GM19463 (cell line): ENCODE data around the gene NEU3.
"Not testable (repeated sequence)": the region's sequence is repeated elsewhere in the genome, so short reads cannot be mapped to it uniquely, and the experiment has no call there.

Experiments
- ATAC-seq: cut with Tn5 transposase; IDR thresholded peaks from one replicate; pipeline ENCODE4 v1.9.1; 2021; ENCODE audit warnings: mild to moderate bottlenecking, moderate library complexity; ENCODE audit not compliant: unreplicated experiment

The NEU3 gene

GRCh38 chr11:74984070-74984469 lies 4.7 kb upstream of the NEU3 start:
- no peak for ATAC-seq

GRCh38 chr11:74984730-74985129 lies 4.0 kb upstream of the NEU3 start:
- no peak for ATAC-seq

GRCh38 chr11:74989260-74989638 lies 516 bp downstream of the NEU3 start:
- ATAC-seq: peak; percentile 5

GRCh38 chr11:74990150-74990549 lies 1.4 kb downstream of the NEU3 start:
- ATAC-seq: not testable (repeated sequence)

GRCh38 chr11:74990941-74991340 lies 2.2 kb downstream of the NEU3 start:
- ATAC-seq: no peak

- ATAC-seq: peak; percentile 36
Measured at GRCh38 chr11:74992852-74993251, 4.1 kb downstream of the NEU3 start.

GRCh38 chr11:75000975-75001354 lies 12.2 kb downstream of the NEU3 start:
- no peak for ATAC-seq

GRCh38 chr11:75001686-75002085 lies 13.0 kb downstream of the NEU3 start:
- no peak for ATAC-seq

- no peak for ATAC-seq
Measured at GRCh38 chr11:75002516-75002915, 13.8 kb downstream of the NEU3 start.

GRCh38 chr11:75004215-75004614 lies 15.5 kb downstream of the NEU3 start:
- ATAC-seq: no peak

- ATAC-seq: no peak
Measured at GRCh38 chr11:75011357-75011756, 22.6 kb downstream of the NEU3 start.

- ATAC-seq: no peak
Measured at GRCh38 chr11:75011872-75012271, 23.1 kb downstream of the NEU3 start.

- ATAC-seq: no peak
Measured at GRCh38 chr11:75013051-75013450, 24.3 kb downstream of the NEU3 start.

GRCh38 chr11:75014129-75014528 lies 25.4 kb downstream of the NEU3 start:
- no peak for ATAC-seq

GRCh38 chr11:75019200-75019599 lies 30.5 kb downstream of the NEU3 start:
- ATAC-seq: not testable (repeated sequence)

- not testable (repeated sequence) for ATAC-seq
Measured at GRCh38 chr11:75020328-75020727, 31.6 kb downstream of the NEU3 start.

GRCh38 chr11:75022296-75022695 lies 33.6 kb downstream of the NEU3 start:
- ATAC-seq: peak; percentile 67

- peak; percentile 85 for ATAC-seq
Measured at GRCh38 chr11:75022759-75023396, 34.1 kb downstream of the NEU3 start.

GRCh38 chr11:75023446-75024067 lies 34.8 kb downstream of the NEU3 start:
- ATAC-seq: no peak

GRCh38 chr11:75024068-75024449 lies 35.3 kb downstream of the NEU3 start:
- no peak for ATAC-seq

- ATAC-seq: no peak
Measured at GRCh38 chr11:75024764-75025211, 36.1 kb downstream of the NEU3 start.

- ATAC-seq: no peak
Measured at GRCh38 chr11:75025561-75025960, 36.8 kb downstream of the NEU3 start.

- ATAC-seq: no peak
Measured at GRCh38 chr11:75028321-75028720, 39.6 kb downstream of the NEU3 start.
